ENCODE data around the gene LMF1. TPM values are rescaled to one million over a fixed set of nuclear protein-coding genes. Genes with fewer than 3 reads are reported as not detected.

Gene LMF1
- total and polyA plus RNA-seq, 9 of the 15 experiments (the other 6 are each of a cell fraction or from before 2014, with no cell fraction given), result 0.11 to 1.6 (median 0.55) TPM; not detected in 1

DNA sequence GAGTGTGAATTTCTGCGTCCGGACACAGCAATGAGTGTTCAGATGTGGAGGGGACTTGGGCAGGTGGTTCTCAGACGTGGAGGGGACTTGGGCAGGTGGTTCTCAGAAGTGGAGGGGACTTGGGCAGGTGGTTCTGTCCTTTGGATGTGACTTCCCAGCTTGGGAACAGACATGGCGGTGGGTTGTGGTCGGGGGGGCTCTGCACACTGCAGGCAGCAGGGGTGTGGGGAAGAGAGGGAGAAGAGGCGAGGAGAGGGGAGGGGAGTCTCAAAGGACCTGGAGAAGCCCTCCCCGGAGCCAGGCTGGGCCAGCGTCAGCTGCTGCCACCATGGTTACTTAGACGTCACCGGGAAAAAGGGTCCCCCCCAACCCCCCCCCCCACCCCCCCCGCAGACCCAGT is 20.6 kb upstream of the LMF1 start:
- peaks cover 14 to 57% of the 10 kb centered on the region in 2 experiments; a peak in 4 of 5 replicates for H3K27me3 ChIP-seq (ENCODE audit: control insufficient read depth in 2 of 2, insufficient read depth in 2 of 2, low read length in 2 of 2)
- FAIRE-seq (no peak), ATAC-seq (no peak), DNase-seq (ENCODE audit: extremely low read depth in 1 of 4, low spot score in 3 of 4) (no peak)
- no peaks in the 10 kb centered on the region for H3K36me3 ChIP-seq (ENCODE audit: control insufficient read depth, insufficient read depth, low read length)
- no peak overlapping the region for H3K27ac ChIP-seq (ENCODE audit: extremely low read depth, low read depth, low read length)
- H3K4me1 ChIP-seq (replicated peaks in 1 of 2; ENCODE audit: control insufficient read depth in 2 of 2, insufficient read depth in 2 of 2, low read length in 2 of 2), result peaks cover 0 to 43% of the 10 kb centered on the region in 2 experiments; a peak in 2 of 5 replicates
- H2AFZ ChIP-seq (ENCODE audit: low read depth, low read length), result no peak overlapping the region
- POLR2A ChIA-PET, result interaction anchor here (0.6 kb wide), 1 partner anchor 31 kb away, joined by 3 read pairs; no protein-coding TSS in a partner anchor
- intact Hi-C loops (cut with micrococcal nuclease), result no loop called here
- no peaks in the 10 kb centered on the region for H3K9me3 ChIP-seq (replicated peaks; ENCODE audit: control insufficient read depth, insufficient read depth, low read depth, low read length)
- H3K9ac ChIP-seq (ENCODE audit: insufficient read depth in 1 of 2, low read depth in 2 of 2, low read length in 2 of 2), result no peak overlapping the region
- H4K20me1 ChIP-seq (replicated peaks; ENCODE audit: control insufficient read depth, insufficient read depth, low read length), result peaks cover 14% of the 10 kb centered on the region; the same call in 1 of the 2 replicates
- H3K79me2 ChIP-seq (ENCODE audit: control insufficient read depth, insufficient read depth, low read length), result no peaks in the 10 kb centered on the region
- no peaks in the 10 kb centered on the region for H3K9me1 ChIP-seq (ENCODE audit: control insufficient read depth, insufficient read depth, low read length)
- WGBS (ENCODE audit: insufficient coverage, low coverage, missing lambda C conversion rate), result 29% methylated on average over 4 of the region's 11 CpGs
- CTCF ChIA-PET (ENCODE audit: low intra/inter-chr PET ratio), result no interaction called here
- no peak overlapping the region for H3K4me2 ChIP-seq (ENCODE audit: insufficient read depth, low read length)
- no peak for TF ChIP-seq ZBTB1 (CRISPR knock-in tag; IDR thresholded peaks at IDR 0.05; ENCODE audit: borderline replicate concordance, low read depth)
- TF ChIP-seq, protein P1, sequence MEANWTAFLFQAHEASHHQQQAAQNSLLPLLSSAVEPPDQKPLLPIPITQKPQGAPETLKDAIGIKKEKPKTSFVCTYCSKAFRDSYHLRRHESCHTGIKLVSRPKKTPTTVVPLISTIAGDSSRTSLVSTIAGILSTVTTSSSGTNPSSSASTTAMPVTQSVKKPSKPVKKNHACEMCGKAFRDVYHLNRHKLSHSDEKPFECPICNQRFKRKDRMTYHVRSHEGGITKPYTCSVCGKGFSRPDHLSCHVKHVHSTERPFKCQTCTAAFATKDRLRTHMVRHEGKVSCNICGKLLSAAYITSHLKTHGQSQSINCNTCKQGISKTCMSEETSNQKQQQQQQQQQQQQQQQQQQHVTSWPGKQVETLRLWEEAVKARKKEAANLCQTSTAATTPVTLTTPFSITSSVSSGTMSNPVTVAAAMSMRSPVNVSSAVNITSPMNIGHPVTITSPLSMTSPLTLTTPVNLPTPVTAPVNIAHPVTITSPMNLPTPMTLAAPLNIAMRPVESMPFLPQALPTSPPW (CRISPR knock-in tag; IDR thresholded peaks at IDR 0.05), result peak; percentile 49; the same call in 1 of the 2 replicates
- TF ChIP-seq, protein P2, sequence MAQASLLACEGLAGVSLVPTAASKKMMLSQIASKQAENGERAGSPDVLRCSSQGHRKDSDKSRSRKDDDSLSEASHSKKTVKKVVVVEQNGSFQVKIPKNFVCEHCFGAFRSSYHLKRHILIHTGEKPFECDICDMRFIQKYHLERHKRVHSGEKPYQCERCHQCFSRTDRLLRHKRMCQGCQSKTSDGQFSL (CRISPR knock-in tag; IDR thresholded peaks at IDR 0.05), result no peak
- TF ChIP-seq, protein P2 (tag; IDR thresholded peaks at IDR 0.05), result peak in 1 of 2 experiments; percentile 76; a peak in 2 of 4 replicates
- TF ChIP-seq, protein P3, sequence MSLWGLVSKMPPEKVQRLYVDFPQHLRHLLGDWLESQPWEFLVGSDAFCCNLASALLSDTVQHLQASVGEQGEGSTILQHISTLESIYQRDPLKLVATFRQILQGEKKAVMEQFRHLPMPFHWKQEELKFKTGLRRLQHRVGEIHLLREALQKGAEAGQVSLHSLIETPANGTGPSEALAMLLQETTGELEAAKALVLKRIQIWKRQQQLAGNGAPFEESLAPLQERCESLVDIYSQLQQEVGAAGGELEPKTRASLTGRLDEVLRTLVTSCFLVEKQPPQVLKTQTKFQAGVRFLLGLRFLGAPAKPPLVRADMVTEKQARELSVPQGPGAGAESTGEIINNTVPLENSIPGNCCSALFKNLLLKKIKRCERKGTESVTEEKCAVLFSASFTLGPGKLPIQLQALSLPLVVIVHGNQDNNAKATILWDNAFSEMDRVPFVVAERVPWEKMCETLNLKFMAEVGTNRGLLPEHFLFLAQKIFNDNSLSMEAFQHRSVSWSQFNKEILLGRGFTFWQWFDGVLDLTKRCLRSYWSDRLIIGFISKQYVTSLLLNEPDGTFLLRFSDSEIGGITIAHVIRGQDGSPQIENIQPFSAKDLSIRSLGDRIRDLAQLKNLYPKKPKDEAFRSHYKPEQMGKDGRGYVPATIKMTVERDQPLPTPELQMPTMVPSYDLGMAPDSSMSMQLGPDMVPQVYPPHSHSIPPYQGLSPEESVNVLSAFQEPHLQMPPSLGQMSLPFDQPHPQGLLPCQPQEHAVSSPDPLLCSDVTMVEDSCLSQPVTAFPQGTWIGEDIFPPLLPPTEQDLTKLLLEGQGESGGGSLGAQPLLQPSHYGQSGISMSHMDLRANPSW (CRISPR knock-in tag; IDR thresholded peaks at IDR 0.05), result no peak
- no peak overlapping the region for H3K4me3 ChIP-seq
- BruUV-seq (replicated peaks), result no TSS peak
- in situ Hi-C loops (cut with MboI), result no loop called here

Data from K562 (cell line).